GM12873 (cell line): Measurements from ENCODE around the gene ZMIZ1.
A peak's percentile ranks its signal among the peaks of the same experiment; 100 is the strongest.

Source experiments
- CTCF ChIP-seq: IDR thresholded peaks from 2 replicates; pipeline ENCODE4 v1.5.1; 2012; ENCODE audit warnings: low read depth, mild to moderate bottlenecking, moderate library complexity, low read length, control low read depth; ENCODE audit not compliant: insufficient read depth; ENCODE audit errors: missing control alignments

Gene ZMIZ1

GRCh38 chr10:79193694-79194382, 125.1 kb downstream of the ZMIZ1 start:
- TF ChIP-seq CTCF: no peak

GRCh38 chr10:79195091-79195923, 126.5 kb downstream of the ZMIZ1 start:
- peak; percentile 96 for TF ChIP-seq CTCF

GRCh38 chr10:79196470-79197461, 128.0 kb downstream of the ZMIZ1 start:
- peak; percentile 93 for TF ChIP-seq CTCF

GRCh38 chr10:79197558-79197957, 128.8 kb downstream of the ZMIZ1 start:
- no peak for TF ChIP-seq CTCF

- TF ChIP-seq CTCF: no peak
Observed at GRCh38 chr10:79200346-79200745, 131.6 kb downstream of the ZMIZ1 start.

- TF ChIP-seq CTCF: no peak
Observed at GRCh38 chr10:79201706-79202105, 132.9 kb downstream of the ZMIZ1 start.
